IMR-90 (cell line): ENCODE data around the gene FRMD1. TPM values are rescaled to one million over a fixed set of nuclear protein-coding genes. Genes with fewer than 3 reads are reported as not detected.

Source experiments
- ATAC-seq: fragments of 200-7000 bp; cut with Tn5 transposase; 2 replicates; pipeline ENCODE4 v1.9.1; 2020; ENCODE audit warnings: low read depth, mild to moderate bottlenecking, moderate library complexity
- BruUV-seq: library from RNA; stranded (reverse); fragments of 400-500 nt; replicated peaks from 2 replicates; lab custom pipeline; 2021; lab: Mats Ljungman, UMichigan
- CTCF ChIA-PET: fragments of 300-600 bp; formaldehyde crosslinking; extraction: SDS; loops from one replicate; lab custom pipeline; 2021; ENCODE audit warnings: antibody characterized with exemption; lab: Yijun Ruan, JAX
- POLR2A ChIA-PET: fragments of 300-600 bp; sonication (Branson Sonifier 250); formaldehyde crosslinking; loops from one replicate; lab custom pipeline; 2022; ENCODE audit warnings: antibody characterized with exemption; ENCODE audit not compliant: unreplicated experiment; lab: Charles Lee
- DNase-seq: peaks from one replicate; pipeline ENCODE4 v3.0.0; 2013
- H2AFZ ChIP-seq: replicated peaks from 2 replicates; pipeline ENCODE3; 2013; ENCODE audit warnings: low read length, mild to moderate bottlenecking; ENCODE audit not compliant: poor library complexity
- H2AK5ac ChIP-seq: 2 replicates; pipeline ENCODE4 v1.6.1; 2013; ENCODE audit warnings: low read depth, low read length, inconsistent platforms
- H2AK9ac ChIP-seq: replicated peaks from 2 replicates; pipeline ENCODE3; 2013; ENCODE audit warnings: mild to moderate bottlenecking, low read depth, low read length, moderate library complexity; ENCODE audit not compliant: poor library complexity
- H2BK120ac ChIP-seq: 2 replicates; pipeline ENCODE4 v1.6.1; 2013; ENCODE audit warnings: low read depth, low read length, inconsistent platforms
- H2BK15ac ChIP-seq: 3 replicates; pipeline ENCODE4 v1.6.1; 2013; ENCODE audit warnings: low read depth, low read length, inconsistent platforms
- H2BK20ac ChIP-seq: 2 replicates; pipeline ENCODE4 v1.6.1; 2013; ENCODE audit warnings: low read depth, mild to moderate bottlenecking, inconsistent platforms, low read length, moderate library complexity
- H2BK5ac ChIP-seq: 2 replicates; pipeline ENCODE4 v1.6.1; 2013; ENCODE audit warnings: mild to moderate bottlenecking, low read depth, low read length, inconsistent platforms; ENCODE audit not compliant: poor library complexity, severe bottlenecking
- H3K14ac ChIP-seq: replicated peaks from 2 replicates; pipeline ENCODE4 v1.6.1; 2013; ENCODE audit warnings: low read depth, low read length, inconsistent platforms
- H3K18ac ChIP-seq: 2 replicates; pipeline ENCODE4 v1.6.1; 2013; ENCODE audit warnings: low read depth, low read length, control low read depth
- H3K23ac ChIP-seq: 2 replicates; pipeline ENCODE4 v1.6.1; 2013; ENCODE audit warnings: low read depth, low read length, inconsistent platforms
- H3K27ac ChIP-seq: 2 replicates; pipeline ENCODE4 v1.5.1; 2013; ENCODE audit warnings: mild to moderate bottlenecking, control low read depth, low read length; ENCODE audit not compliant: insufficient read depth
- H3K27me3 ChIP-seq: 2 replicates; pipeline ENCODE4 v1.6.1; 2013; ENCODE audit warnings: low read length; ENCODE audit not compliant: control insufficient read depth, insufficient read depth
- H3K36me3 ChIP-seq: 2 replicates; pipeline ENCODE4 v1.6.1; 2013; ENCODE audit warnings: low read length, mixed read lengths; ENCODE audit not compliant: control insufficient read depth, insufficient read depth
- H3K4ac ChIP-seq: 2 replicates; pipeline ENCODE4 v1.6.1; 2013; ENCODE audit warnings: low read depth, low read length, inconsistent platforms
- H3K4me1 ChIP-seq: 2 replicates; pipeline ENCODE4 v1.6.1; 2013; ENCODE audit warnings: low read length, mixed read lengths; ENCODE audit not compliant: control insufficient read depth, insufficient read depth
- H3K4me2 ChIP-seq: 2 replicates; pipeline ENCODE4 v1.6.1; 2013; ENCODE audit warnings: low read depth, mild to moderate bottlenecking, control low read depth, low read length, moderate library complexity
- H3K4me3 ChIP-seq: 2 replicates; pipeline ENCODE4 v1.5.1; 2013; ENCODE audit warnings: low read depth, mild to moderate bottlenecking, control low read depth, low read length, moderate library complexity; ENCODE audit not compliant: insufficient read depth
- H3K56ac ChIP-seq: 2 replicates; pipeline ENCODE4 v1.6.1; 2013; ENCODE audit warnings: low read length, inconsistent platforms; ENCODE audit not compliant: insufficient read depth; ENCODE audit errors: extremely low read depth
- H3K79me1 ChIP-seq, 2 experiments: 2 replicates each; pipeline ENCODE4 v1.6.1; 2013; ENCODE audit warnings: low read length in 2 of 2, inconsistent platforms in 1 of 2, low read depth in 1 of 2
- H3K9ac ChIP-seq: 2 replicates; pipeline ENCODE4 v1.6.1; 2013; ENCODE audit warnings: low read depth, low read length, control low read depth
- H3K9me1 ChIP-seq: 2 replicates; pipeline ENCODE4 v1.6.1; 2013; ENCODE audit warnings: low read length, inconsistent platforms; ENCODE audit not compliant: insufficient read depth
- H3K9me3 ChIP-seq: 2 replicates; pipeline ENCODE4 v1.6.1; 2013; ENCODE audit warnings: low read length; ENCODE audit not compliant: control insufficient read depth, insufficient read depth
- H4K20me1 ChIP-seq: 2 replicates; pipeline ENCODE4 v1.6.1; 2013; ENCODE audit warnings: low read length, inconsistent platforms; ENCODE audit not compliant: insufficient read depth
- H4K5ac ChIP-seq: 2 replicates; pipeline ENCODE4 v1.6.1; 2013; ENCODE audit warnings: mild to moderate bottlenecking, low read depth, low read length, control low read depth
- H4K8ac ChIP-seq, 2 experiments: 2 replicates each; pipeline ENCODE4 v1.6.1; 2013; ENCODE audit warnings: low read depth in 2 of 2, low read length in 2 of 2, control low read depth in 1 of 2, inconsistent platforms in 1 of 2
- H4K91ac ChIP-seq: 2 replicates; pipeline ENCODE4 v1.6.1; 2013; ENCODE audit warnings: low read depth, low read length, inconsistent platforms; ENCODE audit not compliant: insufficient read depth
- MAFK ChIP-seq: IDR thresholded peaks from 2 replicates; pipeline ENCODE4 v1.6.1; 2012; ENCODE audit warnings: low read depth, low read length, improper control_type of control experiment
- MAZ ChIP-seq: IDR thresholded peaks from 2 replicates; pipeline ENCODE4 v1.6.1; 2012; ENCODE audit warnings: low read depth, mild to moderate bottlenecking, low read length, improper control_type of control experiment, moderate library complexity, borderline replicate concordance
- MXI1 ChIP-seq: IDR thresholded peaks from 2 replicates; pipeline ENCODE4 v1.6.1; 2012; ENCODE audit warnings: low read depth, mild to moderate bottlenecking, low read length, moderate library complexity, borderline replicate concordance
- NFE2L2 ChIP-seq: fragments of 150-350 bp; IDR thresholded peaks from 2 replicates; pipeline ENCODE4 v1.6.1; 2016; ENCODE audit warnings: low read depth, mild to moderate bottlenecking, low read length
- RAD21 ChIP-seq: IDR thresholded peaks from 2 replicates; pipeline ENCODE4 v1.6.1; 2012; ENCODE audit warnings: low read length, improper control_type of control experiment
- SMC3 ChIP-seq: fragments of 150-350 bp; IDR thresholded peaks from 2 replicates; pipeline ENCODE4 v1.6.1; 2016; ENCODE audit warnings: low read depth, mild to moderate bottlenecking, antibody characterized with exemption, low read length, moderate library complexity
- WGBS, 2 experiments: methylation state at CpG; one replicate each; pipeline versions ENCODE4 v1.1.5 to v1.1.7; 2013; ENCODE audit warnings: missing lambda C conversion rate in 2 of 2; ENCODE audit not compliant: insufficient read length in 1 of 2; ENCODE audit errors: extremely low coverage in 2 of 2; 5-methylcytosine and 5-hydroxymethylcytosine counted together
- dilution Hi-C: fragments of 300-500 bp; cut with HindIII; formaldehyde crosslinking; loops from one replicate; pipeline ENCODE4 v1.14.3; 2018; ENCODE audit warnings: low sequenced_read_pairs; ENCODE audit not compliant: unreplicated experiment
- in situ Hi-C: fragments of 300-500 bp; cut with MboI; formaldehyde crosslinking; loops from 3 replicates; pipeline ENCODE4 v1.14.3; 2019; ENCODE audit warnings: low sequenced_read_pairs, inconsistent platforms, mixed read lengths
- intact Hi-C: fragments of 100-400 bp; cut with micrococcal nuclease; formaldehyde crosslinking; loops from 2 replicates; pipeline ENCODE4 v1.10.0; 2022
- polyA plus RNA-seq, 3 experiments: library from polyadenylated mRNA; depleted of rRNA; stranded (reverse); fragments of >200 nt; gene quantifications; 2 replicates each; pipeline ENCODE4 v1.2.3, GENCODE V29; 2012; ENCODE audit warnings: low replicate concordance in 1 of 3
- total RNA-seq: library from RNA; depleted of rRNA; stranded (reverse); fragments of >200 nt; gene quantifications from 2 replicates; pipeline ENCODE4 v1.2.3, GENCODE V29; 2012
- TF ChIP-seq, protein P1 (sequence below): fragments of 150-350 bp; IDR thresholded peaks from 2 replicates; pipeline ENCODE4 v1.6.1; 2017; ENCODE audit warnings: mild to moderate bottlenecking, antibody characterized with exemption, low read length, low read depth

Gene FRMD1
- total and polyA plus RNA-seq, 2 of the 4 experiments (the other 2 are of a cell fraction), result not detected

DNA sequence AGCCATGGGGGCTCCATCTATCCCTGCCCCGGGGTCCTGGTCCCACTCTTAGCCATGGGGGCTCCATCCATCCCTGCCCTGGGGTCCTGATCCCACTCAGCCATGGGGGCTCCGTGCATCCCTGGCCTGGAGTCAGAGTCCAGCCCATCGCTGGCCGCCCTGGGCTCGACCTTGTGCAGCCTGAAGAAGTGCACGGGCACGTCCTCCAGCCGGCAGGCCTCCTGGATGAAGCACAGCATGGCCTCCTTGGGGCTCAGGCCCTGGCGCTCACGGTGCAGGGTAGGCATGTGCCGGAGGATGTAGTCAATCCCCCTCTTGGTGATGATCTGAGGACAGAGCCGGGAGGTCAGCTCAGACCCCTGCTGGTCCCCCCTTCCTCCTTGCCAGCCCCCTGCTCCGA, 15.6 kb downstream of the FRMD1 start:
- Histone ChIP-seq H3K9me3 (no peaks in the 10 kb centered on the region), H3K56ac (no peak overlapping the region), H3K36me3 (no peaks in the 10 kb centered on the region), H3K23ac (no peak overlapping the region), H2BK15ac (no peak overlapping the region), H4K91ac (no peak overlapping the region), H3K4me3 (no peak overlapping the region), H4K5ac (no peak overlapping the region), H3K18ac (no peak overlapping the region), H3K27me3 (peaks cover 8% of the 10 kb centered on the region; the same call in 1 of the 2 replicates), H2AK5ac (no peak overlapping the region), H3K27ac (no peak overlapping the region), H3K14ac (no peak overlapping the region), H3K9ac (no peak overlapping the region), H2AK9ac (no peak overlapping the region), H3K79me1 (no peaks in the 10 kb centered on the region), H3K4me2 (no peak overlapping the region), H3K4me1 (0 out of 2 replicates have a peak, but pooled peaks cover 1% of the 10 kb centered on the region), H2BK120ac (no peak overlapping the region), H2BK20ac (no peak overlapping the region), H2BK5ac (no peak overlapping the region), H4K8ac (no peak overlapping the region), H4K20me1 (no peaks in the 10 kb centered on the region), H3K4ac (no peak overlapping the region), H2AFZ (no peak overlapping the region), H3K9me1 (no peaks in the 10 kb centered on the region)
- ATAC-seq (no peak), DNase-seq (no peak)
- ChIA-PET POLR2A (no interaction called here), CTCF (no interaction called here)
- BruUV-seq, result no TSS peak
- TF ChIP-seq MXI1 (no peak), NFE2L2 (no peak), MAZ (no peak), RAD21 (no peak), SMC3 (no peak), MAFK (no peak)
- TF ChIP-seq, protein P1, sequence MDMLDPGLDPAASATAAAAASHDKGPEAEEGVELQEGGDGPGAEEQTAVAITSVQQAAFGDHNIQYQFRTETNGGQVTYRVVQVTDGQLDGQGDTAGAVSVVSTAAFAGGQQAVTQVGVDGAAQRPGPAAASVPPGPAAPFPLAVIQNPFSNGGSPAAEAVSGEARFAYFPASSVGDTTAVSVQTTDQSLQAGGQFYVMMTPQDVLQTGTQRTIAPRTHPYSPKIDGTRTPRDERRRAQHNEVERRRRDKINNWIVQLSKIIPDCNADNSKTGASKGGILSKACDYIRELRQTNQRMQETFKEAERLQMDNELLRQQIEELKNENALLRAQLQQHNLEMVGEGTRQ, result no peak
- intact Hi-C loops, result loop anchor here (5.0 to 10.0 kb wide), 2 partner anchors 54 to 821 kb away; no protein-coding TSS in a partner anchor
- in situ Hi-C loops, result no loop called here
- 77% methylated on average over 7 of the region's 13 CpGs; no CpG with 5 or more reads in 1 of the 2 experiments for WGBS, 2 experiments
- dilution Hi-C loops, result no loop called here
